OCI-LY7 (cell line): ENCODE results near the gene RANBP17. TPM values are rescaled to one million over a fixed set of nuclear protein-coding genes. Genes with fewer than 3 reads are reported as not detected.

ENCODE experiments used
- BruUV-seq: library from RNA; stranded (reverse); fragments of 400-500 nt; replicated peaks from 2 replicates; lab custom pipeline; 2021; lab: Mats Ljungman, UMichigan
- CTCF ChIA-PET: fragments of 300-600 bp; sonication (Branson Sonifier 250); formaldehyde crosslinking; loops from one replicate; lab custom pipeline; 2022; ENCODE audit warnings: antibody characterized with exemption; ENCODE audit not compliant: unreplicated experiment; lab: Charles Lee
- POLR2A ChIA-PET: fragments of 300-600 bp; sonication (Branson Sonifier 250); formaldehyde crosslinking; loops from one replicate; lab custom pipeline; 2022; ENCODE audit warnings: antibody characterized with exemption; lab: Charles Lee
- DNase-seq: peaks from one replicate; pipeline ENCODE4 v3.0.0-alpha.2; 2015; ENCODE audit warnings: low spot score
- H2AFZ ChIP-seq: fragments of 200-600 bp; sonication (generic), shearing (Covaris generic); 2 replicates; pipeline ENCODE4 v1.6.1; 2014; ENCODE audit warnings: mild to moderate bottlenecking, antibody characterized with exemption, low read length, moderate library complexity
- H3K27ac ChIP-seq: fragments of 200-600 bp; sonication (generic); 2 replicates; pipeline ENCODE4 v1.5.1; 2014; ENCODE audit warnings: mixed run types, low read depth, mild to moderate bottlenecking, moderate library complexity, low read length, inconsistent platforms; ENCODE audit not compliant: poor library complexity, severe bottlenecking
- H3K36me3 ChIP-seq: fragments of 200-600 bp; sonication (generic); 2 replicates; pipeline ENCODE4 v1.6.1; 2014; ENCODE audit warnings: mild to moderate bottlenecking, antibody characterized with exemption, low read length, moderate library complexity, mixed read lengths; ENCODE audit not compliant: insufficient read depth
- H3K4me1 ChIP-seq: fragments of 200-600 bp; sonication (generic); 2 replicates; pipeline ENCODE4 v1.5.1; 2014; ENCODE audit warnings: mild to moderate bottlenecking, low read length; ENCODE audit not compliant: insufficient read depth, poor library complexity, severe bottlenecking
- H3K4me2 ChIP-seq: fragments of 200-600 bp; sonication (generic); 2 replicates; pipeline ENCODE4 v1.6.1; 2014; ENCODE audit warnings: mild to moderate bottlenecking, low read length
- H3K4me3 ChIP-seq: fragments of 200-600 bp; sonication (generic); 2 replicates; pipeline ENCODE4 v1.5.1; 2014; ENCODE audit warnings: mild to moderate bottlenecking, low read depth, low read length; ENCODE audit not compliant: poor library complexity, severe bottlenecking
- H3K79me2 ChIP-seq: fragments of 200-600 bp; sonication (generic); 2 replicates; pipeline ENCODE4 v1.6.1; 2016; ENCODE audit warnings: low read depth, mild to moderate bottlenecking, low read length, moderate library complexity, mixed read lengths; ENCODE audit not compliant: insufficient read depth
- H3K9me2 ChIP-seq: fragments of 200-600 bp; sonication (generic); 2 replicates; pipeline ENCODE4 v1.6.1; 2016; ENCODE audit warnings: mild to moderate bottlenecking, low read length, mixed read lengths; ENCODE audit not compliant: insufficient read depth
- H3K9me3 ChIP-seq: fragments of 200-600 bp; sonication (generic); 2 replicates; pipeline ENCODE4 v1.6.1; 2014; ENCODE audit warnings: mild to moderate bottlenecking, mixed run types, low read length, mixed read lengths
- H4K20me1 ChIP-seq: fragments of 200-600 bp; sonication (generic); 2 replicates; pipeline ENCODE4 v1.6.1; 2014; ENCODE audit warnings: mild to moderate bottlenecking, antibody characterized with exemption, low read length, moderate library complexity, mixed read lengths; ENCODE audit not compliant: insufficient read depth
- CTCF ChIP-seq: fragments of 200-600 bp; sonication (generic); conservative IDR thresholded peaks from 2 replicates; pipeline ENCODE4 v1.5.1; 2014; ENCODE audit warnings: mild to moderate bottlenecking, antibody characterized with exemption, low read length, moderate library complexity, mixed read lengths
- EZH2phosphoT487 ChIP-seq: fragments of 200-600 bp; sonication (generic); IDR thresholded peaks from 2 replicates; pipeline ENCODE4 v1.6.1; 2018; ENCODE audit warnings: low read depth, borderline replicate concordance, mild to moderate bottlenecking, mixed run types, antibody characterized with exemption, low read length, moderate library complexity, mixed read lengths
- intact Hi-C: fragments of 100-400 bp; cut with micrococcal nuclease; formaldehyde crosslinking; loops from one replicate; pipeline ENCODE4 v1.10.0; 2022; ENCODE audit not compliant: unreplicated experiment
- total RNA-seq, 2 experiments: library from RNA; depleted of rRNA in 1 of 2; stranded (reverse); fragments of >200 nt in 1 of 2; shearing (Covaris generic) in 1 of 2; gene quantifications; 2 replicates each; pipeline ENCODE4 v1.2.3, GENCODE V29; 2014 to 2022

The RANBP17 gene
- total RNA-seq, 2 experiments from 2014 or later: not detected

GRCh38 chr5:171314728-171315385, 453.0 kb downstream of the RANBP17 start:
- no peak for DNase-seq
- intact Hi-C loops: no loop called here
- Histone ChIP-seq H3K9me2 (no peaks in the 10 kb centered on the region), H3K27ac (no peak overlapping the region), H3K4me1 (no peaks in the 10 kb centered on the region), H3K79me2 (no peaks in the 10 kb centered on the region), H4K20me1 (no peaks in the 10 kb centered on the region), H2AFZ (no peak overlapping the region), H3K36me3 (no peaks in the 10 kb centered on the region), H3K4me3 (no peak overlapping the region), H3K4me2 (no peak overlapping the region), H3K9me3 (no peaks in the 10 kb centered on the region)
- CTCF ChIA-PET: no interaction called here
- no peak for TF ChIP-seq CTCF
- TF ChIP-seq EZH2phosphoT487: no peak
- no TSS peak for BruUV-seq
- POLR2A ChIA-PET: interaction anchor here (0.8 kb wide), 1 partner anchor 9 kb away, joined by 3 read pairs; no protein-coding TSS in a partner anchor

- no peak for DNase-seq
These were observed 453.6 kb downstream of the RANBP17 start for GRCh38 chr5:171315386-171315891.

More at GRCh38 chr5:171315386-171315891, 453.6 kb downstream of the RANBP17 start:
- H3K36me3 ChIP-seq: no peaks in the 10 kb centered on the region
- ChIA-PET CTCF (no interaction called here), POLR2A (no interaction called here)
- no peak overlapping the region for H3K27ac ChIP-seq
- no TSS peak for BruUV-seq
- no peaks in the 10 kb centered on the region for H3K79me2 ChIP-seq
- H3K9me2 ChIP-seq: no peaks in the 10 kb centered on the region
- intact Hi-C loops: no loop called here
- H3K4me3 ChIP-seq: no peak overlapping the region
- H3K9me3 ChIP-seq: no peaks in the 10 kb centered on the region
- TF ChIP-seq EZH2phosphoT487: no peak
- no peak for TF ChIP-seq CTCF
- H3K4me1 ChIP-seq: no peaks in the 10 kb centered on the region
- H4K20me1 ChIP-seq: no peaks in the 10 kb centered on the region
- H2AFZ ChIP-seq: no peak overlapping the region
- no peak overlapping the region for H3K4me2 ChIP-seq
